IPS-15b (cell line): ENCODE data around the gene SRRM3.
A peak's percentile ranks its signal among the peaks of the same experiment; 100 is the strongest.
"Not testable (repeated sequence)": the region's sequence is repeated elsewhere in the genome, so short reads cannot be mapped to it uniquely, and the experiment has no call there.

ENCODE experiments used
- H3K27me3 ChIP-seq: one replicate; pipeline ENCODE4 v1.6.1; 2013; ENCODE audit warnings: low read length; ENCODE audit not compliant: control insufficient read depth, insufficient read depth
- H3K36me3 ChIP-seq: one replicate; pipeline ENCODE4 v1.6.1; 2013; ENCODE audit warnings: low read length; ENCODE audit not compliant: control insufficient read depth, insufficient read depth
- H3K4me1 ChIP-seq: one replicate; pipeline ENCODE4 v1.6.1; 2013; ENCODE audit warnings: mild to moderate bottlenecking, low read length; ENCODE audit not compliant: control insufficient read depth, insufficient read depth
- H3K4me3 ChIP-seq: one replicate; pipeline ENCODE4 v1.5.1; 2013; ENCODE audit warnings: low read depth, low read length
- H3K9ac ChIP-seq: one replicate; pipeline ENCODE4 v1.6.1; 2013; ENCODE audit warnings: low read depth, mild to moderate bottlenecking, low read length
- H3K9me3 ChIP-seq: one replicate; pipeline ENCODE4 v1.6.1; 2013; ENCODE audit warnings: mild to moderate bottlenecking, low read length; ENCODE audit not compliant: control insufficient read depth, insufficient read depth

SRRM3 gene

GRCh38 chr7:76201732-76202665 lies at the start of gene SRRM3:
Gene SRRM3, plus strand, starts transcription at chr7:76201896. Its CDS starts 33,171 bp downstream, at chr7:76235067.
- Histone ChIP-seq H3K4me3 (peak within 1 kb of the TSS; percentile 46), H3K36me3 (no peaks in the 10 kb centered on the region), H3K27me3 (peaks cover 3% of the 10 kb centered on the region), H3K9ac (no peak within 1 kb of the TSS), H3K4me1 (peaks cover 8% of the 10 kb centered on the region), H3K9me3 (no peaks in the 10 kb centered on the region)

GRCh38 chr7:76151932-76152331 lies 49.8 kb upstream of the SRRM3 start:
- no peaks in the 10 kb centered on the region for H3K27me3 ChIP-seq
- no peak overlapping the region for H3K4me3 ChIP-seq
- no peaks in the 10 kb centered on the region for H3K9me3 ChIP-seq
- H3K4me1 ChIP-seq: no peaks in the 10 kb centered on the region
- no peak overlapping the region for H3K9ac ChIP-seq
- H3K36me3 ChIP-seq: no peaks in the 10 kb centered on the region

- not testable (repeated sequence) for H3K27me3 ChIP-seq
Observed at GRCh38 chr7:76153571-76154230, 48.0 kb upstream of the SRRM3 start.

GRCh38 chr7:76155938-76156337 lies 45.8 kb upstream of the SRRM3 start:
- Histone ChIP-seq H3K9me3 (no peaks in the 10 kb centered on the region), H3K27me3 (no peaks in the 10 kb centered on the region), H3K4me3 (no peak overlapping the region), H3K9ac (no peak overlapping the region), H3K4me1 (no peaks in the 10 kb centered on the region), H3K36me3 (no peaks in the 10 kb centered on the region)

More at GRCh38 chr7:76153571-76154230, 48.0 kb upstream of the SRRM3 start:
- H3K36me3 ChIP-seq, H3K9ac ChIP-seq, H3K4me3 ChIP-seq, H3K9me3 ChIP-seq, H3K4me1 ChIP-seq: not testable (repeated sequence)

GRCh38 chr7:76156992-76157685 lies 44.6 kb upstream of the SRRM3 start:
- H3K4me1 ChIP-seq, H3K4me3 ChIP-seq, H3K9me3 ChIP-seq, H3K27me3 ChIP-seq, H3K9ac ChIP-seq, H3K36me3 ChIP-seq: not testable (repeated sequence)

GRCh38 chr7:76158416-76158815 lies 43.3 kb upstream of the SRRM3 start:
- H3K27me3 ChIP-seq, H3K4me3 ChIP-seq, H3K9ac ChIP-seq, H3K36me3 ChIP-seq, H3K4me1 ChIP-seq, H3K9me3 ChIP-seq: not testable (repeated sequence)

- not testable (repeated sequence) for H3K4me3 ChIP-seq, H3K9me3 ChIP-seq, H3K4me1 ChIP-seq, H3K27me3 ChIP-seq, H3K36me3 ChIP-seq, H3K9ac ChIP-seq
Observed at GRCh38 chr7:76162416-76163170, 39.1 kb upstream of the SRRM3 start.

- H3K9ac ChIP-seq, H3K9me3 ChIP-seq, H3K27me3 ChIP-seq, H3K36me3 ChIP-seq, H3K4me1 ChIP-seq, H3K4me3 ChIP-seq: not testable (repeated sequence)
Observed at GRCh38 chr7:76163812-76164211, 37.9 kb upstream of the SRRM3 start.

GRCh38 chr7:76165106-76165972 lies 36.4 kb upstream of the SRRM3 start:
- Histone ChIP-seq H3K27me3 (no peaks in the 10 kb centered on the region), H3K36me3 (no peaks in the 10 kb centered on the region), H3K4me1 (peaks cover 6% of the 10 kb centered on the region), H3K4me3 (no peak overlapping the region), H3K9ac (peak overlapping the region; percentile 3), H3K9me3 (no peaks in the 10 kb centered on the region)

- peak overlapping the region; percentile 50 for H3K9ac ChIP-seq
- H3K4me1 ChIP-seq: peaks cover 6% of the 10 kb centered on the region
- no peaks in the 10 kb centered on the region for H3K9me3 ChIP-seq
- H3K27me3 ChIP-seq: no peaks in the 10 kb centered on the region
- no peaks in the 10 kb centered on the region for H3K36me3 ChIP-seq
- H3K4me3 ChIP-seq: peak overlapping the region; percentile 93
Observed at GRCh38 chr7:76165973-76166403, 35.7 kb upstream of the SRRM3 start.
